ENCODE data around the gene WASF2.
"Not testable (repeated sequence)": the region's sequence is repeated elsewhere in the genome, so short reads cannot be mapped to it uniquely, and the experiment has no call there.

Gene WASF2

GRCh38 chr1:27501159-27501558 is 11.2 kb upstream of the WASF2 start:
- not testable (repeated sequence) for DNase-seq (ENCODE audit: low read depth, low spot score)

GRCh38 chr1:27499142-27499541 is 9.2 kb upstream of the WASF2 start:
- no peak for DNase-seq (ENCODE audit: low read depth, low spot score)

GRCh38 chr1:27496604-27497155 is 6.7 kb upstream of the WASF2 start:
- no peak for DNase-seq (ENCODE audit: low read depth, low spot score)

GRCh38 chr1:27492796-27493195 is 2.8 kb upstream of the WASF2 start:
- DNase-seq (ENCODE audit: low read depth, low spot score) = no peak

GRCh38 chr1:27491748-27492700 is 2.1 kb upstream of the WASF2 start:
- DNase-seq (ENCODE audit: low read depth, low spot score) = no peak

GRCh38 chr1:27489501-27489972 is 430 bp downstream of the WASF2 start:
- DNase-seq (ENCODE audit: low read depth, low spot score) = no peak

GRCh38 chr1:27487966-27488884 is 1.7 kb downstream of the WASF2 start:
- no peak for DNase-seq (ENCODE audit: low read depth, low spot score)

- DNase-seq (ENCODE audit: low read depth, low spot score) = no peak
Observed at GRCh38 chr1:27485363-27485762, 4.6 kb downstream of the WASF2 start.

- no peak for DNase-seq (ENCODE audit: low read depth, low spot score)
Observed at GRCh38 chr1:27483659-27484058, 6.3 kb downstream of the WASF2 start.

GRCh38 chr1:27481994-27482620 is 7.9 kb downstream of the WASF2 start:
- DNase-seq (ENCODE audit: low read depth, low spot score) = no peak

- no peak for DNase-seq (ENCODE audit: low read depth, low spot score)
Observed at GRCh38 chr1:27478098-27478497, 11.9 kb downstream of the WASF2 start.

GRCh38 chr1:27476237-27476636 is 13.7 kb downstream of the WASF2 start:
- DNase-seq (ENCODE audit: low read depth, low spot score) = no peak

- DNase-seq (ENCODE audit: low read depth, low spot score) = no peak
Observed at GRCh38 chr1:27475720-27476119, 14.2 kb downstream of the WASF2 start.

- no peak for DNase-seq (ENCODE audit: low read depth, low spot score)
Observed at GRCh38 chr1:27473755-27474154, 16.2 kb downstream of the WASF2 start.

GRCh38 chr1:27472098-27472497 is 17.9 kb downstream of the WASF2 start:
- not testable (repeated sequence) for DNase-seq (ENCODE audit: low read depth, low spot score)

GRCh38 chr1:27471477-27471876 is 18.5 kb downstream of the WASF2 start:
- DNase-seq (ENCODE audit: low read depth, low spot score) = no peak

- no peak for DNase-seq (ENCODE audit: low read depth, low spot score)
Observed at GRCh38 chr1:27469334-27469733, 20.6 kb downstream of the WASF2 start.

GRCh38 chr1:27468378-27468777 is 21.6 kb downstream of the WASF2 start:
- DNase-seq (ENCODE audit: low read depth, low spot score) = not testable (repeated sequence)

GRCh38 chr1:27464926-27465647 is 24.9 kb downstream of the WASF2 start:
- no peak for DNase-seq (ENCODE audit: low read depth, low spot score)

GRCh38 chr1:27463916-27464315 is 26.1 kb downstream of the WASF2 start:
- not testable (repeated sequence) for DNase-seq (ENCODE audit: low read depth, low spot score)

GRCh38 chr1:27458521-27458920 is 31.4 kb downstream of the WASF2 start:
- DNase-seq (ENCODE audit: low read depth, low spot score) = not testable (repeated sequence)
